K562 (cell line): ENCODE data around the gene UMODL1.

ENCODE experiments used
- ATF4 ChIP-seq: fragments of 450-650 bp; formaldehyde crosslinking; IDR thresholded peaks from 2 replicates; pipeline ENCODE4 v1.4.0; 2022; ENCODE audit warnings: mild to moderate bottlenecking, moderate library complexity
- CHD2 ChIP-seq: IDR thresholded peaks from 2 replicates; pipeline ENCODE4 v1.6.1; 2011; ENCODE audit warnings: low read depth, low read length
- CTCF ChIP-seq, 3 experiments: IDR thresholded peaks in 2 of 3; conservative IDR thresholded peaks in 1 of 3; 2 replicates each; pipeline ENCODE4 v1.5.1; 2011 to 2012; ENCODE audit warnings: low read length in 3 of 3, mild to moderate bottlenecking in 3 of 3, control low read depth in 2 of 3, improper control_type of control experiment in 1 of 3, inconsistent platforms in 1 of 3, low read depth in 1 of 3, mixed read lengths in 1 of 3, moderate library complexity in 1 of 3; ENCODE audit not compliant: insufficient read depth in 2 of 3
- EZH2 ChIP-seq: IDR thresholded peaks from 2 replicates; pipeline ENCODE4 v1.6.1; 2012; ENCODE audit warnings: low read depth, mild to moderate bottlenecking, inconsistent platforms, low read length, borderline replicate concordance
- MAFK ChIP-seq: IDR thresholded peaks from 2 replicates; pipeline ENCODE4 v1.6.1; 2011; ENCODE audit warnings: low read length, improper control_type of control experiment
- NR3C1 ChIP-seq: sonication (generic); formaldehyde crosslinking; IDR thresholded peaks from 2 replicates; pipeline ENCODE4 v1.8.1; 2022; ENCODE audit warnings: missing genetic modification reagents
- PATZ1 ChIP-seq: fragments of 250-450 bp; sonication (Bioruptor Pico); IDR thresholded peaks from 2 replicates; pipeline ENCODE4 v1.5.0; 2020; ENCODE audit warnings: mild to moderate bottlenecking, borderline replicate concordance
- POLR2B ChIP-seq: fragments of 450-650 bp; IDR thresholded peaks from 2 replicates; pipeline ENCODE4 v1.6.1; 2018; ENCODE audit warnings: low read depth; ENCODE audit not compliant: partially characterized antibody
- SMARCA4 ChIP-seq: fragments of 450-650 bp; IDR thresholded peaks from 2 replicates; pipeline ENCODE4 v1.6.1; 2016
- TEAD1 ChIP-seq, 2 experiments: fragments of 450-650 bp in 1 of 2; sonication (generic) in 1 of 2; formaldehyde crosslinking; IDR thresholded peaks; 2 replicates each; pipeline versions ENCODE4 v1.4.0 to v1.8.0; 2020 to 2022; ENCODE audit warnings: mild to moderate bottlenecking in 2 of 2, missing genetic modification reagents in 1 of 2
- U2AF2 ChIP-seq: fragments of 200-400 bp; formaldehyde crosslinking; optimal IDR thresholded peaks from 2 replicates; pipeline ENCODE3; 2017; ENCODE audit warnings: low read depth, mild to moderate bottlenecking, low read length
- ZBTB7A ChIP-seq: IDR thresholded peaks from 2 replicates; pipeline ENCODE4 v1.6.1; 2011; ENCODE audit warnings: low read depth, mild to moderate bottlenecking, low read length, moderate library complexity, borderline replicate concordance; ENCODE audit not compliant: control insufficient read depth
- ZNF277 ChIP-seq: fragments of 250-450 bp; sonication (Bioruptor Pico); IDR thresholded peaks from 2 replicates; pipeline ENCODE4 v1.8.0; 2022; ENCODE audit warnings: inconsistent platforms, mild to moderate bottlenecking, moderate library complexity, borderline replicate concordance
- ZNF76 ChIP-seq: fragments of 250-450 bp; sonication (Bioruptor Pico); IDR thresholded peaks from 2 replicates; pipeline ENCODE4 v1.4.0; 2020; ENCODE audit warnings: mild to moderate bottlenecking, moderate library complexity, borderline replicate concordance

GRCh38 chr21:42146821-42147220 is 75.7 kb downstream of the UMODL1 start:
- TF ChIP-seq SMARCA4, result no peak
- TF ChIP-seq ZNF76, result no peak
- no peak for TF ChIP-seq CTCF (IDR thresholded peaks at IDR 0.05 in 2 of 3, conservative IDR thresholded peaks at IDR 0.05 in 1 of 3; ENCODE audit: insufficient read depth in 2 of 3, low read depth in 1 of 3, low read length in 3 of 3)
- no peak for TF ChIP-seq U2AF2
- TF ChIP-seq POLR2B, result no peak
- no peak for TF ChIP-seq CHD2
- no peak for TF ChIP-seq ATF4 (CRISPR knock-in tag)
- no peak for TF ChIP-seq ZNF277
- TF ChIP-seq NR3C1 (CRISPR knock-in tag), result no peak
- no peak for TF ChIP-seq TEAD1 (CRISPR knock-in tag; IDR thresholded peaks at IDR 0.05)
- no peak for TF ChIP-seq ZBTB7A
- no peak for TF ChIP-seq MAFK
- no peak for TF ChIP-seq PATZ1 (CRISPR knock-in tag)
- no peak for TF ChIP-seq EZH2
